IMR-90 (cell line): ENCODE results near the gene TMOD1. TPM values are rescaled to one million over a fixed set of nuclear protein-coding genes. Genes with fewer than 3 reads are reported as not detected.
A peak's percentile ranks its signal among the peaks of the same experiment; 100 is the strongest.

ENCODE experiments used
- ATAC-seq: fragments of 200-7000 bp; cut with Tn5 transposase; 2 replicates; pipeline ENCODE4 v1.9.1; 2020; ENCODE audit warnings: low read depth, mild to moderate bottlenecking, moderate library complexity
- BruUV-seq: library from RNA; stranded (reverse); fragments of 400-500 nt; replicated peaks from 2 replicates; lab custom pipeline; 2021; lab: Mats Ljungman, UMichigan
- CTCF ChIA-PET: fragments of 300-600 bp; formaldehyde crosslinking; extraction: SDS; loops from one replicate; lab custom pipeline; 2021; ENCODE audit warnings: antibody characterized with exemption; lab: Yijun Ruan, JAX
- POLR2A ChIA-PET: fragments of 300-600 bp; sonication (Branson Sonifier 250); formaldehyde crosslinking; loops from one replicate; lab custom pipeline; 2022; ENCODE audit warnings: antibody characterized with exemption; ENCODE audit not compliant: unreplicated experiment; lab: Charles Lee
- DNase-seq: peaks from one replicate; pipeline ENCODE4 v3.0.0; 2013
- H2AFZ ChIP-seq: replicated peaks from 2 replicates; pipeline ENCODE3; 2013; ENCODE audit warnings: low read length, mild to moderate bottlenecking; ENCODE audit not compliant: poor library complexity
- H2AK5ac ChIP-seq: 2 replicates; pipeline ENCODE4 v1.6.1; 2013; ENCODE audit warnings: low read depth, low read length, inconsistent platforms
- H2AK9ac ChIP-seq: replicated peaks from 2 replicates; pipeline ENCODE3; 2013; ENCODE audit warnings: mild to moderate bottlenecking, low read depth, low read length, moderate library complexity; ENCODE audit not compliant: poor library complexity
- H2BK120ac ChIP-seq: 2 replicates; pipeline ENCODE4 v1.6.1; 2013; ENCODE audit warnings: low read depth, low read length, inconsistent platforms
- H2BK15ac ChIP-seq: 3 replicates; pipeline ENCODE4 v1.6.1; 2013; ENCODE audit warnings: low read depth, low read length, inconsistent platforms
- H2BK20ac ChIP-seq: 2 replicates; pipeline ENCODE4 v1.6.1; 2013; ENCODE audit warnings: low read depth, mild to moderate bottlenecking, inconsistent platforms, low read length, moderate library complexity
- H2BK5ac ChIP-seq: 2 replicates; pipeline ENCODE4 v1.6.1; 2013; ENCODE audit warnings: mild to moderate bottlenecking, low read depth, low read length, inconsistent platforms; ENCODE audit not compliant: poor library complexity, severe bottlenecking
- H3K14ac ChIP-seq: replicated peaks from 2 replicates; pipeline ENCODE4 v1.6.1; 2013; ENCODE audit warnings: low read depth, low read length, inconsistent platforms
- H3K18ac ChIP-seq: 2 replicates; pipeline ENCODE4 v1.6.1; 2013; ENCODE audit warnings: low read depth, low read length, control low read depth
- H3K23ac ChIP-seq: 2 replicates; pipeline ENCODE4 v1.6.1; 2013; ENCODE audit warnings: low read depth, low read length, inconsistent platforms
- H3K27ac ChIP-seq: 2 replicates; pipeline ENCODE4 v1.5.1; 2013; ENCODE audit warnings: mild to moderate bottlenecking, control low read depth, low read length; ENCODE audit not compliant: insufficient read depth
- H3K27me3 ChIP-seq: 2 replicates; pipeline ENCODE4 v1.6.1; 2013; ENCODE audit warnings: low read length; ENCODE audit not compliant: control insufficient read depth, insufficient read depth
- H3K36me3 ChIP-seq: 2 replicates; pipeline ENCODE4 v1.6.1; 2013; ENCODE audit warnings: low read length, mixed read lengths; ENCODE audit not compliant: control insufficient read depth, insufficient read depth
- H3K4ac ChIP-seq: 2 replicates; pipeline ENCODE4 v1.6.1; 2013; ENCODE audit warnings: low read depth, low read length, inconsistent platforms
- H3K4me1 ChIP-seq: 2 replicates; pipeline ENCODE4 v1.6.1; 2013; ENCODE audit warnings: low read length, mixed read lengths; ENCODE audit not compliant: control insufficient read depth, insufficient read depth
- H3K4me2 ChIP-seq: 2 replicates; pipeline ENCODE4 v1.6.1; 2013; ENCODE audit warnings: low read depth, mild to moderate bottlenecking, control low read depth, low read length, moderate library complexity
- H3K4me3 ChIP-seq: 2 replicates; pipeline ENCODE4 v1.5.1; 2013; ENCODE audit warnings: low read depth, mild to moderate bottlenecking, control low read depth, low read length, moderate library complexity; ENCODE audit not compliant: insufficient read depth
- H3K56ac ChIP-seq: 2 replicates; pipeline ENCODE4 v1.6.1; 2013; ENCODE audit warnings: low read length, inconsistent platforms; ENCODE audit not compliant: insufficient read depth; ENCODE audit errors: extremely low read depth
- H3K79me1 ChIP-seq, 2 experiments: 2 replicates each; pipeline ENCODE4 v1.6.1; 2013; ENCODE audit warnings: low read length in 2 of 2, inconsistent platforms in 1 of 2, low read depth in 1 of 2
- H3K9ac ChIP-seq: 2 replicates; pipeline ENCODE4 v1.6.1; 2013; ENCODE audit warnings: low read depth, low read length, control low read depth
- H3K9me1 ChIP-seq: 2 replicates; pipeline ENCODE4 v1.6.1; 2013; ENCODE audit warnings: low read length, inconsistent platforms; ENCODE audit not compliant: insufficient read depth
- H3K9me3 ChIP-seq: 2 replicates; pipeline ENCODE4 v1.6.1; 2013; ENCODE audit warnings: low read length; ENCODE audit not compliant: control insufficient read depth, insufficient read depth
- H4K20me1 ChIP-seq: 2 replicates; pipeline ENCODE4 v1.6.1; 2013; ENCODE audit warnings: low read length, inconsistent platforms; ENCODE audit not compliant: insufficient read depth
- H4K5ac ChIP-seq: 2 replicates; pipeline ENCODE4 v1.6.1; 2013; ENCODE audit warnings: mild to moderate bottlenecking, low read depth, low read length, control low read depth
- H4K8ac ChIP-seq, 2 experiments: 2 replicates each; pipeline ENCODE4 v1.6.1; 2013; ENCODE audit warnings: low read depth in 2 of 2, low read length in 2 of 2, control low read depth in 1 of 2, inconsistent platforms in 1 of 2
- H4K91ac ChIP-seq: 2 replicates; pipeline ENCODE4 v1.6.1; 2013; ENCODE audit warnings: low read depth, low read length, inconsistent platforms; ENCODE audit not compliant: insufficient read depth
- BHLHE40 ChIP-seq: fragments of 150-350 bp; IDR thresholded peaks from 2 replicates; pipeline ENCODE4 v1.6.1; 2016; ENCODE audit warnings: mild to moderate bottlenecking, low read depth, low read length
- CEBPB ChIP-seq: IDR thresholded peaks from 2 replicates; pipeline ENCODE4 v1.6.1; 2012; ENCODE audit warnings: low read depth, low read length, improper control_type of control experiment
- CHD1 ChIP-seq: IDR thresholded peaks from 2 replicates; pipeline ENCODE4 v1.6.1; 2012; ENCODE audit warnings: low read depth, low read length, improper control_type of control experiment
- FOS ChIP-seq: fragments of 150-350 bp; IDR thresholded peaks from 2 replicates; pipeline ENCODE4 v1.6.1; 2016; ENCODE audit warnings: low read depth, low read length
- MAFK ChIP-seq: IDR thresholded peaks from 2 replicates; pipeline ENCODE4 v1.6.1; 2012; ENCODE audit warnings: low read depth, low read length, improper control_type of control experiment
- MAZ ChIP-seq: IDR thresholded peaks from 2 replicates; pipeline ENCODE4 v1.6.1; 2012; ENCODE audit warnings: low read depth, mild to moderate bottlenecking, low read length, improper control_type of control experiment, moderate library complexity, borderline replicate concordance
- NFE2L2 ChIP-seq: fragments of 150-350 bp; IDR thresholded peaks from 2 replicates; pipeline ENCODE4 v1.6.1; 2016; ENCODE audit warnings: low read depth, mild to moderate bottlenecking, low read length
- POLR2A ChIP-seq: IDR thresholded peaks from 2 replicates; pipeline ENCODE4 v1.6.1; 2012; ENCODE audit warnings: mild to moderate bottlenecking, low read depth, low read length
- RAD21 ChIP-seq: IDR thresholded peaks from 2 replicates; pipeline ENCODE4 v1.6.1; 2012; ENCODE audit warnings: low read length, improper control_type of control experiment
- RCOR1 ChIP-seq: IDR thresholded peaks from 2 replicates; pipeline ENCODE4 v1.6.1; 2012; ENCODE audit warnings: mild to moderate bottlenecking, low read length, improper control_type of control experiment; ENCODE audit not compliant: insufficient replicate concordance
- RFX5 ChIP-seq: IDR thresholded peaks from 2 replicates; pipeline ENCODE4 v1.8.0; 2012; ENCODE audit warnings: low read depth, mild to moderate bottlenecking, low read length, moderate library complexity
- SMC3 ChIP-seq: fragments of 150-350 bp; IDR thresholded peaks from 2 replicates; pipeline ENCODE4 v1.6.1; 2016; ENCODE audit warnings: low read depth, mild to moderate bottlenecking, antibody characterized with exemption, low read length, moderate library complexity
- WGBS, 2 experiments: methylation state at CpG; one replicate each; pipeline versions ENCODE4 v1.1.5 to v1.1.7; 2013; ENCODE audit warnings: missing lambda C conversion rate in 2 of 2; ENCODE audit not compliant: insufficient read length in 1 of 2; ENCODE audit errors: extremely low coverage in 2 of 2; 5-methylcytosine and 5-hydroxymethylcytosine counted together
- dilution Hi-C: fragments of 300-500 bp; cut with HindIII; formaldehyde crosslinking; loops from one replicate; pipeline ENCODE4 v1.14.3; 2018; ENCODE audit warnings: low sequenced_read_pairs; ENCODE audit not compliant: unreplicated experiment
- in situ Hi-C: fragments of 300-500 bp; cut with MboI; formaldehyde crosslinking; loops from 3 replicates; pipeline ENCODE4 v1.14.3; 2019; ENCODE audit warnings: low sequenced_read_pairs, inconsistent platforms, mixed read lengths
- intact Hi-C: fragments of 100-400 bp; cut with micrococcal nuclease; formaldehyde crosslinking; loops from 2 replicates; pipeline ENCODE4 v1.10.0; 2022
- polyA plus RNA-seq, 3 experiments: library from polyadenylated mRNA; depleted of rRNA; stranded (reverse); fragments of >200 nt; gene quantifications; 2 replicates each; pipeline ENCODE4 v1.2.3, GENCODE V29; 2012; ENCODE audit warnings: low replicate concordance in 1 of 3
- total RNA-seq: library from RNA; depleted of rRNA; stranded (reverse); fragments of >200 nt; gene quantifications from 2 replicates; pipeline ENCODE4 v1.2.3, GENCODE V29; 2012
- TF ChIP-seq, protein P1 (sequence below): conservative IDR thresholded peaks from 2 replicates; pipeline ENCODE4 v1.5.1; 2012; ENCODE audit warnings: mild to moderate bottlenecking, low read depth, low read length, improper control_type of control experiment
- TF ChIP-seq, protein P2 (sequence below): fragments of 150-350 bp; IDR thresholded peaks from 2 replicates; pipeline ENCODE4 v1.6.1; 2016; ENCODE audit warnings: low read depth, mild to moderate bottlenecking, low read length, moderate library complexity, borderline replicate concordance

The TMOD1 gene
- total and polyA plus RNA-seq, 2 of the 4 experiments (the other 2 are of a cell fraction): 0.18 to 0.38 TPM

DNA sequence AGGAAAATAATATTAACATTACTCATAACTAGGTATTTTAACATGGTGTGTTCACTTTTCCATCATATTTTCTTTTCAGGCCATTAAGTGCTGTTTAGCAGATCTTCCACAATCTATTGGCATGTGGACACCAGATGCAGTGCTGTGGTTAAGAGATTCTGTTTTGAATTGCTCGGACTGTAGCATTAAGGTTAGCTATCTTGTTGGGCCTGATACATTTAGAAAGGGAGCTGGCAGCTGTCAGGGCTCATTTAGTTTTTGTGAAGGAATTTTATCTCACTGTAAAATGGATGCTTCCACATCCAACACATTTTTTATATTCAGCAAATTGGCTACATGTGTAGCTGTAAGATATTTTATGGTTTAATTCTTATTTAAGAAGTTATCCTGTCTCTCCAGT, 20.7 kb upstream of the TMOD1 start:
- TF ChIP-seq SMC3 (no peak), FOS (no peak), CHD1 (no peak), POLR2A (no peak), RAD21 (no peak), NFE2L2 (no peak), BHLHE40 (no peak), CEBPB (no peak), MAFK (no peak), MAZ (no peak), RCOR1 (no peak), RFX5 (no peak)
- TF ChIP-seq, protein P1, sequence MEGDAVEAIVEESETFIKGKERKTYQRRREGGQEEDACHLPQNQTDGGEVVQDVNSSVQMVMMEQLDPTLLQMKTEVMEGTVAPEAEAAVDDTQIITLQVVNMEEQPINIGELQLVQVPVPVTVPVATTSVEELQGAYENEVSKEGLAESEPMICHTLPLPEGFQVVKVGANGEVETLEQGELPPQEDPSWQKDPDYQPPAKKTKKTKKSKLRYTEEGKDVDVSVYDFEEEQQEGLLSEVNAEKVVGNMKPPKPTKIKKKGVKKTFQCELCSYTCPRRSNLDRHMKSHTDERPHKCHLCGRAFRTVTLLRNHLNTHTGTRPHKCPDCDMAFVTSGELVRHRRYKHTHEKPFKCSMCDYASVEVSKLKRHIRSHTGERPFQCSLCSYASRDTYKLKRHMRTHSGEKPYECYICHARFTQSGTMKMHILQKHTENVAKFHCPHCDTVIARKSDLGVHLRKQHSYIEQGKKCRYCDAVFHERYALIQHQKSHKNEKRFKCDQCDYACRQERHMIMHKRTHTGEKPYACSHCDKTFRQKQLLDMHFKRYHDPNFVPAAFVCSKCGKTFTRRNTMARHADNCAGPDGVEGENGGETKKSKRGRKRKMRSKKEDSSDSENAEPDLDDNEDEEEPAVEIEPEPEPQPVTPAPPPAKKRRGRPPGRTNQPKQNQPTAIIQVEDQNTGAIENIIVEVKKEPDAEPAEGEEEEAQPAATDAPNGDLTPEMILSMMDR: no peak
- TF ChIP-seq, protein P2, sequence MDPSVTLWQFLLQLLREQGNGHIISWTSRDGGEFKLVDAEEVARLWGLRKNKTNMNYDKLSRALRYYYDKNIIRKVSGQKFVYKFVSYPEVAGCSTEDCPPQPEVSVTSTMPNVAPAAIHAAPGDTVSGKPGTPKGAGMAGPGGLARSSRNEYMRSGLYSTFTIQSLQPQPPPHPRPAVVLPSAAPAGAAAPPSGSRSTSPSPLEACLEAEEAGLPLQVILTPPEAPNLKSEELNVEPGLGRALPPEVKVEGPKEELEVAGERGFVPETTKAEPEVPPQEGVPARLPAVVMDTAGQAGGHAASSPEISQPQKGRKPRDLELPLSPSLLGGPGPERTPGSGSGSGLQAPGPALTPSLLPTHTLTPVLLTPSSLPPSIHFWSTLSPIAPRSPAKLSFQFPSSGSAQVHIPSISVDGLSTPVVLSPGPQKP: no peak
- intact Hi-C loops: no loop called here
- peak; percentile 30 for DNase-seq

More for the DNA sequence above, 20.7 kb upstream of the TMOD1 start:
- Histone ChIP-seq H4K5ac (no peak overlapping the region), H2AK9ac (no peak overlapping the region), H3K9me3 (no peaks in the 10 kb centered on the region), H3K56ac (no peak overlapping the region), H2AFZ (no peak overlapping the region), H3K4me2 (no peak overlapping the region), H3K27me3 (no peaks in the 10 kb centered on the region), H3K9ac (no peak overlapping the region), H3K18ac (no peak overlapping the region), H4K91ac (no peak overlapping the region), H3K36me3 (peaks cover 4% of the 10 kb centered on the region; the same call in 1 of the 2 replicates), H3K23ac (no peak overlapping the region), H3K4ac (no peak overlapping the region), H4K20me1 (no peaks in the 10 kb centered on the region), H2BK120ac (no peak overlapping the region), H3K79me1 (no peaks in the 10 kb centered on the region), H2BK15ac (no peak overlapping the region), H4K8ac (no peak overlapping the region), H3K9me1 (no peaks in the 10 kb centered on the region; the same call in 1 of the 2 replicates), H2AK5ac (no peak overlapping the region), H3K4me3 (no peak overlapping the region), H3K14ac (no peak overlapping the region), H3K27ac (no peak overlapping the region), H2BK5ac (no peak overlapping the region), H3K4me1 (peaks cover 8% of the 10 kb centered on the region), H2BK20ac (no peak overlapping the region)
- CTCF ChIA-PET: interaction anchor here (1.3 kb wide), 1 partner anchor 118 kb away, joined by 6 read pairs; no protein-coding TSS in a partner anchor
- POLR2A ChIA-PET: no interaction called here
- BruUV-seq: no TSS peak
- WGBS, 2 experiments: no CpG with 5 or more reads among the region's 1 CpG
- ATAC-seq: no peak
- dilution Hi-C loops: no loop called here
- in situ Hi-C loops: no loop called here
